HepG2 (cell line): ENCODE results near the gene BAHCC1. TPM values are rescaled to one million over a fixed set of nuclear protein-coding genes. Genes with fewer than 3 reads are reported as not detected.

Experiments used
- ATAC-seq: fragments of 200-7000 bp; cut with Tn5 transposase; 3 replicates; pipeline ENCODE4 v1.9.1; 2020; ENCODE audit warnings: mild to moderate bottlenecking, moderate library complexity
- BruUV-seq: library from RNA; stranded (reverse); fragments of 400-500 nt; replicated peaks from 2 replicates; lab custom pipeline; 2021; lab: Mats Ljungman, UMichigan
- CTCF ChIA-PET: fragments of 300-600 bp; formaldehyde crosslinking; extraction: SDS; loops from one replicate; lab custom pipeline; 2021; ENCODE audit warnings: low total read pairs, inconsistent platforms, low intra/inter-chr PET ratio; lab: Yijun Ruan, JAX
- POLR2A ChIA-PET: fragments of 350-600 bp; sonication (Branson Sonifier 250); formaldehyde crosslinking; loops from one replicate; lab custom pipeline; 2020; ENCODE audit warnings: antibody characterized with exemption, inconsistent platforms; lab: Yijun Ruan, JAX
- DNase-seq: peaks from one replicate; pipeline ENCODE4 v3.0.0-alpha.2; 2015; ENCODE audit warnings: low spot score
- FAIRE-seq: peaks from 3 replicates; lab custom pipeline; 2011; peaks lifted over from hg19 to GRCh38; lab: Jason Lieb, UNC
- H2AFZ ChIP-seq: one replicate; pipeline ENCODE4 v1.6.1; 2011; ENCODE audit warnings: low read length, inconsistent platforms
- H3K27ac ChIP-seq: fragments of 300-600 bp; 3 replicates; pipeline ENCODE4 v1.8.0; 2011; ENCODE audit warnings: mixed run types, mild to moderate bottlenecking, mixed read lengths, low read length, inconsistent platforms; ENCODE audit not compliant: insufficient read depth; ENCODE audit errors: extremely low read length
- H3K27me3 ChIP-seq, 2 experiments: fragments of 200-600 bp in 1 of 2; 2 replicates in 1 of 2; 3 replicates in 1 of 2; pipeline versions ENCODE4 v1.6.0 to v1.8.0; 2011; ENCODE audit warnings: low read length in 2 of 2, mild to moderate bottlenecking in 2 of 2, moderate library complexity in 2 of 2, inconsistent platforms in 1 of 2; ENCODE audit not compliant: insufficient read depth in 2 of 2, control insufficient read depth in 1 of 2
- H3K36me3 ChIP-seq, 2 experiments: fragments of 200-600 bp in 1 of 2; replicated peaks in 1 of 2; 2 replicates in 1 of 2; 3 replicates in 1 of 2; pipeline versions ENCODE4 v1.5.1 to v1.8.0; 2011; ENCODE audit warnings: low read length in 2 of 2, inconsistent platforms in 1 of 2; ENCODE audit not compliant: insufficient read depth in 2 of 2, control insufficient read depth in 1 of 2
- H3K4me1 ChIP-seq: 2 replicates; pipeline ENCODE4 v1.5.1; 2012; ENCODE audit warnings: low read length, inconsistent platforms; ENCODE audit not compliant: insufficient read depth
- H3K4me2 ChIP-seq: 2 replicates; pipeline ENCODE4 v1.6.0; 2011; ENCODE audit warnings: low read depth, low read length, inconsistent platforms
- H3K4me3 ChIP-seq, 3 experiments: fragments of 200-600 bp in 1 of 3; sonication (generic), shearing (Covaris generic) in 1 of 3; replicated peaks in 1 of 3; 2 replicates each; pipeline ENCODE4 v1.5.1; 2011 to 2016; ENCODE audit warnings: low read length in 3 of 3, inconsistent platforms in 2 of 3, low read depth in 2 of 3, mild to moderate bottlenecking in 2 of 3, control low read depth in 1 of 3, mixed read lengths in 1 of 3; ENCODE audit not compliant: insufficient read depth in 1 of 3
- H3K79me2 ChIP-seq: one replicate; pipeline ENCODE4 v1.6.1; 2011; ENCODE audit warnings: low read length, inconsistent platforms; ENCODE audit not compliant: insufficient read depth
- H3K9ac ChIP-seq: 2 replicates; pipeline ENCODE4 v1.6.0; 2011; ENCODE audit warnings: mild to moderate bottlenecking, low read depth, low read length, inconsistent platforms; ENCODE audit not compliant: insufficient read depth
- H3K9me3 ChIP-seq: 2 replicates; pipeline ENCODE4 v1.5.1; 2012; ENCODE audit warnings: mild to moderate bottlenecking, low read length
- H4K20me1 ChIP-seq: 2 replicates; pipeline ENCODE4 v1.6.0; 2011; ENCODE audit warnings: inconsistent platforms, mild to moderate bottlenecking, low read length, moderate library complexity; ENCODE audit not compliant: insufficient read depth
- BHLHE40 ChIP-seq: IDR thresholded peaks from 2 replicates; pipeline ENCODE4 v1.6.1; 2011; ENCODE audit warnings: low read length, improper control_type of control experiment
- CHCHD3 ChIP-seq: sonication (generic); formaldehyde crosslinking; IDR thresholded peaks from 2 replicates; pipeline ENCODE4 v1.8.0; 2022; ENCODE audit warnings: mild to moderate bottlenecking, missing genetic modification reagents, moderate library complexity
- ELF3 ChIP-seq: IDR thresholded peaks from 2 replicates; pipeline ENCODE4 v1.6.1; 2016; ENCODE audit warnings: missing genetic modification reagents, missing compliant biosample characterization
- FLYWCH1 ChIP-seq: sonication (generic); formaldehyde crosslinking; IDR thresholded peaks from 2 replicates; pipeline ENCODE4 v1.8.1; 2023; ENCODE audit warnings: mild to moderate bottlenecking, missing genetic modification reagents
- HES4 ChIP-seq: sonication (generic); formaldehyde crosslinking; IDR thresholded peaks from 2 replicates; pipeline ENCODE4 v1.9.0; 2021; ENCODE audit warnings: mild to moderate bottlenecking, missing genetic modification reagents, borderline replicate concordance
- PHF20 ChIP-seq: sonication (generic); formaldehyde crosslinking; IDR thresholded peaks from 2 replicates; pipeline ENCODE4 v1.5.0; 2020; ENCODE audit warnings: mild to moderate bottlenecking, missing genetic modification reagents
- ZNF138 ChIP-seq: sonication (generic); formaldehyde crosslinking; IDR thresholded peaks from 2 replicates; pipeline ENCODE4 v1.5.0; 2020; ENCODE audit warnings: mild to moderate bottlenecking, low read depth, missing genetic modification reagents
- ZNF17 ChIP-seq: sonication (generic); formaldehyde crosslinking; IDR thresholded peaks from 2 replicates; pipeline ENCODE4 v1.5.0; 2020; ENCODE audit warnings: mild to moderate bottlenecking, missing genetic modification reagents
- ZNF383 ChIP-seq: sonication (generic); formaldehyde crosslinking; IDR thresholded peaks from 2 replicates; pipeline ENCODE4 v1.4.0; 2020; ENCODE audit warnings: missing genetic modification reagents, mild to moderate bottlenecking, borderline replicate concordance
- ZNF547 ChIP-seq: sonication (generic); formaldehyde crosslinking; IDR thresholded peaks from 2 replicates; pipeline ENCODE4 v1.5.1; 2020; ENCODE audit warnings: mild to moderate bottlenecking, missing genetic modification reagents
- ZNF605 ChIP-seq: sonication (generic); formaldehyde crosslinking; IDR thresholded peaks from 2 replicates; pipeline ENCODE4 v1.8.0; 2022; ENCODE audit warnings: mild to moderate bottlenecking, missing genetic modification reagents
- WGBS: methylation state at CpG from one replicate; pipeline ENCODE4 v1.1.6; 2017; ENCODE audit warnings: low lambda C conversion rate; 5-methylcytosine and 5-hydroxymethylcytosine counted together
- in situ Hi-C: cut with HindIII; loops from 2 replicates; pipeline ENCODE4 v1.10.0; 2017; ENCODE audit warnings: low pct_unique_long_range_greater_than_20kb; ENCODE audit not compliant: extremely low pct_ligation_motif_present
- intact Hi-C: fragments of 100-400 bp; cut with micrococcal nuclease; formaldehyde crosslinking; loops from one replicate; pipeline ENCODE4 v1.10.0; 2022; ENCODE audit not compliant: unreplicated experiment
- polyA plus RNA-seq, 8 experiments: library from polyadenylated mRNA; depleted of rRNA in 3 of 8; stranded (reverse) in 7 of 8; unstranded in 1 of 8; fragments of >200 nt; fragmentation: Illumina TruSeq in 4 of 8; extraction: Trizol in 4 of 8; gene quantifications; 2 replicates each; pipeline versions ENCODE4 v1.2.1 to v1.2.3, GENCODE V29; 2011 to 2016; ENCODE audit warnings: low read depth in 4 of 8, missing spikeins in 1 of 8, mixed read lengths in 1 of 8; ENCODE audit not compliant: insufficient read depth in 1 of 8
- total RNA-seq, 5 experiments: library from RNA; depleted of rRNA; stranded (reverse); fragments of >200 nt; fragmentation: Illumina TruSeq; extraction: Trizol; gene quantifications; 2 replicates each; pipeline ENCODE4 v1.2.3, GENCODE V29; 2016; ENCODE audit warnings: low read depth in 1 of 5
- TF ChIP-seq, protein P1 (sequence below): IDR thresholded peaks from 2 replicates; pipeline ENCODE4 v1.6.1; 2016; ENCODE audit warnings: low read depth
- TF ChIP-seq, protein P2 (sequence below): sonication (generic); formaldehyde crosslinking; conservative IDR thresholded peaks from 2 replicates; pipeline ENCODE4 v1.4.0; 2020; ENCODE audit warnings: missing genetic modification reagents
- TF ChIP-seq, protein P3 (sequence below), 2 experiments: fragments of 450-650 bp in 1 of 2; sonication (generic) in 1 of 2; formaldehyde crosslinking; IDR thresholded peaks; 2 replicates each; pipeline versions ENCODE4 v1.5.0 to v1.8.0; 2020 to 2022; ENCODE audit warnings: mild to moderate bottlenecking in 1 of 2, missing genetic modification reagents in 1 of 2
- TF ChIP-seq, protein P4 (sequence below): IDR thresholded peaks from 2 replicates; pipeline ENCODE4 v1.6.1; 2018; ENCODE audit warnings: missing genetic modification reagents, mild to moderate bottlenecking, missing compliant biosample characterization
- TF ChIP-seq, protein P5 (sequence below): IDR thresholded peaks from 2 replicates; pipeline ENCODE4 v1.6.1; 2012; ENCODE audit warnings: inconsistent platforms
- TF ChIP-seq, protein P6 (sequence below): sonication (generic); formaldehyde crosslinking; IDR thresholded peaks from 2 replicates; pipeline ENCODE4 v1.5.0; 2020; ENCODE audit warnings: missing genetic modification reagents

Gene BAHCC1
- total and polyA plus RNA-seq, 2 of the 13 experiments (the other 11 are each of a cell fraction or from before 2014, with no cell fraction given): 1.4 to 1.7 TPM

DNA sequence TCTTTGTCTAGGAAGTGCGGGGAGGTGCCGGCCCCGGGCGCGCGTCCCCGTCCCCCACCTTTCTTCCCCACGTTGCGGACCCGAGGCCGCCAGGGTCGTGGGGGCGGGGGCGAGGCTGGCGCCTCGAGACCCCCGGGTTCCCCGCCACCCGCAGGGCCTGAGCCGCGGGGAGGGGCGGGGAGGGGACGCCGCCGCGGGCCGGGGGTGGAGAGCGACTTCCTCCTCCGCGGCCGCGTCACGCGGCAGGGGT lies 119.2 kb downstream of the BAHCC1 start:
- in situ Hi-C loops: no loop called here
- TF ChIP-seq BHLHE40 (0 out of 2 replicates have a peak, but pooled peaks have one; percentile 14), ZNF17 (CRISPR knock-in tag) (no peak), ZNF547 (CRISPR knock-in tag) (no peak), CHCHD3 (CRISPR knock-in tag) (no peak), ELF3 (peak; percentile 54; the same call in 1 of the 2 replicates), PHF20 (0 out of 2 replicates have a peak, but pooled peaks have one; percentile 0), ZNF138 (no peak), ZNF605 (CRISPR knock-in tag) (no peak), FLYWCH1 (CRISPR knock-in tag) (no peak), ZNF383 (CRISPR knock-in tag) (no peak), HES4 (CRISPR knock-in tag) (no peak)
- TF ChIP-seq, protein P1, sequence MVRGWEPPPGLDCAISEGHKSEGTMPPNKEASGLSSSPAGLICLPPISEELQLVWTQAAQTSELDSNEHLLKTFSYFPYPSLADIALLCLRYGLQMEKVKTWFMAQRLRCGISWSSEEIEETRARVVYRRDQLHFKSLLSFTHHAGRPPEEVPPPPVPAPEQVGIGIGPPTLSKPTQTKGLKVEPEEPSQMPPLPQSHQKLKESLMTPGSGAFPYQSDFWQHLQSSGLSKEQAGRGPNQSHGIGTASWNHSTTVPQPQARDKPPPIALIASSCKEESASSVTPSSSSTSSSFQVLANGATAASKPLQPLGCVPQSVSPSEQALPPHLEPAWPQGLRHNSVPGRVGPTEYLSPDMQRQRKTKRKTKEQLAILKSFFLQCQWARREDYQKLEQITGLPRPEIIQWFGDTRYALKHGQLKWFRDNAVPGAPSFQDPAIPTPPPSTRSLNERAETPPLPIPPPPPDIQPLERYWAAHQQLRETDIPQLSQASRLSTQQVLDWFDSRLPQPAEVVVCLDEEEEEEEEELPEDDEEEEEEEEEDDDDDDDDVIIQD (CRISPR knock-in tag): 0 out of 2 replicates have a peak, but pooled peaks have one; percentile 12
- TF ChIP-seq, protein P2, sequence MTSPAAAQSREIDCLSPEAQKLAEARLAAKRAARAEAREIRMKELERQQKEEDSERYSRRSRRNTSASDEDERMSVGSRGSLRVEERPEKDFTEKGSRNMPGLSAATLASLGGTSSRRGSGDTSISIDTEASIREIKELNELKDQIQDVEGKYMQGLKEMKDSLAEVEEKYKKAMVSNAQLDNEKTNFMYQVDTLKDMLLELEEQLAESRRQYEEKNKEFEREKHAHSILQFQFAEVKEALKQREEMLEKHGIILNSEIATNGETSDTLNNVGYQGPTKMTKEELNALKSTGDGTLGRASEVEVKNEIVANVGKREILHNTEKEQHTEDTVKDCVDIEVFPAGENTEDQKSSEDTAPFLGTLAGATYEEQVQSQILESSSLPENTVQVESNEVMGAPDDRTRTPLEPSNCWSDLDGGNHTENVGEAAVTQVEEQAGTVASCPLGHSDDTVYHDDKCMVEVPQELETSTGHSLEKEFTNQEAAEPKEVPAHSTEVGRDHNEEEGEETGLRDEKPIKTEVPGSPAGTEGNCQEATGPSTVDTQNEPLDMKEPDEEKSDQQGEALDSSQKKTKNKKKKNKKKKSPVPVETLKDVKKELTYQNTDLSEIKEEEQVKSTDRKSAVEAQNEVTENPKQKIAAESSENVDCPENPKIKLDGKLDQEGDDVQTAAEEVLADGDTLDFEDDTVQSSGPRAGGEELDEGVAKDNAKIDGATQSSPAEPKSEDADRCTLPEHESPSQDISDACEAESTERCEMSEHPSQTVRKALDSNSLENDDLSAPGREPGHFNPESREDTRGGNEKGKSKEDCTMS: no peak
- TF ChIP-seq, protein P3, sequence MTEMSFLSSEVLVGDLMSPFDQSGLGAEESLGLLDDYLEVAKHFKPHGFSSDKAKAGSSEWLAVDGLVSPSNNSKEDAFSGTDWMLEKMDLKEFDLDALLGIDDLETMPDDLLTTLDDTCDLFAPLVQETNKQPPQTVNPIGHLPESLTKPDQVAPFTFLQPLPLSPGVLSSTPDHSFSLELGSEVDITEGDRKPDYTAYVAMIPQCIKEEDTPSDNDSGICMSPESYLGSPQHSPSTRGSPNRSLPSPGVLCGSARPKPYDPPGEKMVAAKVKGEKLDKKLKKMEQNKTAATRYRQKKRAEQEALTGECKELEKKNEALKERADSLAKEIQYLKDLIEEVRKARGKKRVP (CRISPR knock-in tag; IDR thresholded peaks at IDR 0.05): 0 out of 4 replicates have a peak, but pooled peaks of 1 of the 2 experiments have one; percentile 30
- TF ChIP-seq, protein P4, sequence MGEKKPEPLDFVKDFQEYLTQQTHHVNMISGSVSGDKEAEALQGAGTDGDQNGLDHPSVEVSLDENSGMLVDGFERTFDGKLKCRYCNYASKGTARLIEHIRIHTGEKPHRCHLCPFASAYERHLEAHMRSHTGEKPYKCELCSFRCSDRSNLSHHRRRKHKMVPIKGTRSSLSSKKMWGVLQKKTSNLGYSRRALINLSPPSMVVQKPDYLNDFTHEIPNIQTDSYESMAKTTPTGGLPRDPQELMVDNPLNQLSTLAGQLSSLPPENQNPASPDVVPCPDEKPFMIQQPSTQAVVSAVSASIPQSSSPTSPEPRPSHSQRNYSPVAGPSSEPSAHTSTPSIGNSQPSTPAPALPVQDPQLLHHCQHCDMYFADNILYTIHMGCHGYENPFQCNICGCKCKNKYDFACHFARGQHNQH (CRISPR knock-in tag): no peak
- TF ChIP-seq, protein P5, sequence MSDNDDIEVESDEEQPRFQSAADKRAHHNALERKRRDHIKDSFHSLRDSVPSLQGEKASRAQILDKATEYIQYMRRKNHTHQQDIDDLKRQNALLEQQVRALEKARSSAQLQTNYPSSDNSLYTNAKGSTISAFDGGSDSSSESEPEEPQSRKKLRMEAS: peak; percentile 65
- TF ChIP-seq, protein P6, sequence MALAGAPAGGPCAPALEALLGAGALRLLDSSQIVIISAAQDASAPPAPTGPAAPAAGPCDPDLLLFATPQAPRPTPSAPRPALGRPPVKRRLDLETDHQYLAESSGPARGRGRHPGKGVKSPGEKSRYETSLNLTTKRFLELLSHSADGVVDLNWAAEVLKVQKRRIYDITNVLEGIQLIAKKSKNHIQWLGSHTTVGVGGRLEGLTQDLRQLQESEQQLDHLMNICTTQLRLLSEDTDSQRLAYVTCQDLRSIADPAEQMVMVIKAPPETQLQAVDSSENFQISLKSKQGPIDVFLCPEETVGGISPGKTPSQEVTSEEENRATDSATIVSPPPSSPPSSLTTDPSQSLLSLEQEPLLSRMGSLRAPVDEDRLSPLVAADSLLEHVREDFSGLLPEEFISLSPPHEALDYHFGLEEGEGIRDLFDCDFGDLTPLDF: 0 out of 2 replicates have a peak, but pooled peaks have one; percentile 19

More for the DNA sequence above, 119.2 kb downstream of the BAHCC1 start:
- Histone ChIP-seq H3K79me2 (peaks cover 26% of the 10 kb centered on the region), H3K9ac (peak overlapping the region; percentile 99), H4K20me1 (peaks cover 29% of the 10 kb centered on the region), H3K36me3 (peaks cover 14 to 23% of the 10 kb centered on the region in 2 experiments), H3K9me3 (no peaks in the 10 kb centered on the region), H3K4me3 (peak overlapping the region; percentile 54 to 88 (median 75)), H3K27ac (peak overlapping the region; percentile 86), H3K27me3 (no peaks in the 10 kb centered on the region; a peak in 1 of 5 replicates), H3K4me1 (peaks cover 55% of the 10 kb centered on the region), H3K4me2 (peak overlapping the region; percentile 97), H2AFZ (no peak overlapping the region)
- DNase-seq: no peak
- FAIRE-seq: no peak
- CTCF ChIA-PET: no interaction called here
- 0% methylated on average over 9 of the region's 34 CpGs for WGBS
- no TSS peak for BruUV-seq
- no peak for ATAC-seq
- intact Hi-C loops: loop anchor here (10.0 kb wide), 1 partner anchor 120 kb away; the partner anchor contains the start of gene BAHCC1
- POLR2A ChIA-PET: interaction anchor here (0.6 to 4.3 kb wide), 9 partner anchors 9 to 275 kb away, joined by 3 to 27 read pairs (median 4); partner anchors contain the start of genes BAHCC1, FAAP100, NDUFAF8 and TEPSIN
